Fibroblast of skin of right biceps (primary cell): ENCODE results near the gene PHF1.

Source experiments
- DNase-seq: peaks from one replicate; pipeline ENCODE4 v3.0.0-alpha.2; 2013

Gene PHF1

GRCh38 chr6:33459226-33459625 is 48.4 kb downstream of the PHF1 start:
- DNase-seq: no peak
